WERI-Rb-1 (cell line): ENCODE data around the gene CLN6.
"Not testable (repeated sequence)": the region's sequence is repeated elsewhere in the genome, so short reads cannot be mapped to it uniquely, and the experiment has no call there.

Experiments used
- DNase-seq: peaks from one replicate; pipeline ENCODE4 v3.0.0-alpha.2; 2020
- H3K27ac ChIP-seq: fragments of 250-450 bp; sonication (Bioruptor Pico); 2 replicates; pipeline ENCODE4 v1.5.1; 2020; ENCODE audit warnings: mild to moderate bottlenecking, moderate library complexity
- H3K27me3 ChIP-seq: fragments of 250-450 bp; sonication (Bioruptor Pico); 2 replicates; pipeline ENCODE4 v1.5.1; 2021; ENCODE audit warnings: mild to moderate bottlenecking, low read depth, moderate library complexity; ENCODE audit not compliant: insufficient read depth, severe bottlenecking
- H3K36me3 ChIP-seq: fragments of 250-450 bp; sonication (Bioruptor Pico); 2 replicates; pipeline ENCODE4 v1.5.1; 2020; ENCODE audit warnings: mild to moderate bottlenecking, moderate library complexity
- H3K4me3 ChIP-seq: 2 replicates; pipeline ENCODE4 v1.5.1; 2011; ENCODE audit warnings: low read depth, mild to moderate bottlenecking, control low read depth, low read length
- H3K9me3 ChIP-seq: fragments of 250-450 bp; sonication (Bioruptor Pico); 2 replicates; pipeline ENCODE4 v1.5.1; 2021; ENCODE audit warnings: mild to moderate bottlenecking, moderate library complexity; ENCODE audit not compliant: severe bottlenecking
- TF ChIP-seq, protein P1 (sequence below): IDR thresholded peaks from 2 replicates; pipeline ENCODE4 v1.5.1; 2011; ENCODE audit warnings: low read depth, mild to moderate bottlenecking, control low read depth, inconsistent platforms, low read length

CLN6 gene

DNA sequence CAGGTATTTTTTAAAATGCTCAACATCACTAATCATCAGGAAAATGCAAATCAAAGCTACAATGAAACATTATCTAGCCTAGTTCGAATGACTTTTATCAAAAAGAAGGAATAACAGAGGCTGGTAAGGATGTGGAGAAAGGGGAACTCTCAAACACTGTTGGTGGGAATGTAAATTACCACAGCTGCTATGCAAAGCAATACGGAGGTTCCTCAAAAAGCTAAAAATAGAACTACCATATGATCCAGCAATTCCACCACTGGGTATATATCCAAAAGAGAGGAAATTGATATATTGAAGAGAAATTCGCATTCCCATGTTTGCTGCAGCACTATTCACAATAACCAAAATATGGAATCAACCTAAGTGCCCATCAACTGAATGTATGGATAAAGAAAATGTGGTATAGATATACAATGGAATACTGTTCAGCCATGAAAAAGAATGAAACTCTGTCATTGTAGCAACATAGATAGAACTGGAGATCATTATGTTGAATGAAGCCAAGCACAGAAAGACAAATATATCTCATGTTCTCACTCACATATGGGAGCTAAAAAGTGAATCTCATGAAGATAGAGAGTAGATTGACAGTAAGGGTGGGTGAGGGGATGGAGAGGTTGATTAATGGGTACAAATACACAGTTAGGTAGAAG lies 19.7 kb upstream of the CLN6 start:
- Histone ChIP-seq H3K36me3 (no peaks in the 10 kb centered on the region), H3K9me3 (peaks cover 7% of the 10 kb centered on the region), H3K27ac (no peak overlapping the region), H3K4me3 (no peak overlapping the region), H3K27me3 (no peaks in the 10 kb centered on the region)
- TF ChIP-seq, protein P1, sequence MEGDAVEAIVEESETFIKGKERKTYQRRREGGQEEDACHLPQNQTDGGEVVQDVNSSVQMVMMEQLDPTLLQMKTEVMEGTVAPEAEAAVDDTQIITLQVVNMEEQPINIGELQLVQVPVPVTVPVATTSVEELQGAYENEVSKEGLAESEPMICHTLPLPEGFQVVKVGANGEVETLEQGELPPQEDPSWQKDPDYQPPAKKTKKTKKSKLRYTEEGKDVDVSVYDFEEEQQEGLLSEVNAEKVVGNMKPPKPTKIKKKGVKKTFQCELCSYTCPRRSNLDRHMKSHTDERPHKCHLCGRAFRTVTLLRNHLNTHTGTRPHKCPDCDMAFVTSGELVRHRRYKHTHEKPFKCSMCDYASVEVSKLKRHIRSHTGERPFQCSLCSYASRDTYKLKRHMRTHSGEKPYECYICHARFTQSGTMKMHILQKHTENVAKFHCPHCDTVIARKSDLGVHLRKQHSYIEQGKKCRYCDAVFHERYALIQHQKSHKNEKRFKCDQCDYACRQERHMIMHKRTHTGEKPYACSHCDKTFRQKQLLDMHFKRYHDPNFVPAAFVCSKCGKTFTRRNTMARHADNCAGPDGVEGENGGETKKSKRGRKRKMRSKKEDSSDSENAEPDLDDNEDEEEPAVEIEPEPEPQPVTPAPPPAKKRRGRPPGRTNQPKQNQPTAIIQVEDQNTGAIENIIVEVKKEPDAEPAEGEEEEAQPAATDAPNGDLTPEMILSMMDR = no peak
- no peak for DNase-seq

- Histone ChIP-seq H3K27me3 (no peaks in the 10 kb centered on the region), H3K4me3 (no peak overlapping the region), H3K36me3 (no peaks in the 10 kb centered on the region), H3K9me3 (peaks cover 6% of the 10 kb centered on the region), H3K27ac (no peak overlapping the region)
- TF ChIP-seq, protein P1 = no peak
- DNase-seq = no peak
These were observed 14.7 kb upstream of the CLN6 start for GRCh38 chr15:68244235-68244634.

DNA sequence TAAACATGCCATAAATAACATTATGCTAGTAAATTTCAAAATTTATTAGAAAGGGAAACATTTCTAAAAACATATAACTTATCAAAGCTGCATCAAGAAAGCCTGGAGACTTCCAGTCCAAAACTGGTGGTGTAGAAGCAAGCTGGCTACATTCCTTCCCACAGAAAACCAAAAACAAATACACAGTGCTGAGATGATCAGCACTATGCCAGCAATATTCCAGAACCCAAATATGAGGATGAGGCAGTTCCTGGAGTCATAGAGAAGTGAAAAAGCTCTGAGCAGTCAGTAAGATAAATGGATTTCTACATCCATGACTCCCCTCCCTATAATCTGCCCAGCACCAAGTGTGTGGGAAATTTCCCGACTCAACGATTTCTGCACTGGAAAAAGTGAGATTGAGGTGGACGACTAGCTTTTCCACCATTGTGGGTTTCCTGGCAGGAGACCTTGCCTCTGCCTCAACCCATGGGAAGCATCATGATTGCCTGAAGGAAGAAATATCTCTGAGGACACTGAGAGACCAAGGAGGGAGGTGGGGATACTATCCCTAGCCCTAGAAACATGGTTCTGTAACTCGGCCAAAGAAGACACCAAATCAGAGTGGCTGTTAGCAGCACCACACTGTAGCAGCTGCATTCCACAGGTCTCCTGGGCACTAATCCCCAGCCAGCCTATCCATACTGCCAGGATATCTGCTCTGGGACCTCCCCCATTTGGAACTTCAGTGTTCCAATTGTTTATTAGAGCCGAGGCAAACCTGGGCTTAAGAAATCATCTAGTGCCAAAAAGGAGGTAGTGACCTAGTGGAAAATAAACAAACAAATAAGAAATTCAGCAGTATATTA lies 11.8 kb upstream of the CLN6 start:
- peaks cover 6% of the 10 kb centered on the region for H3K9me3 ChIP-seq
- no peaks in the 10 kb centered on the region for H3K36me3 ChIP-seq
- TF ChIP-seq, protein P1 = no peak
- no peak overlapping the region for H3K4me3 ChIP-seq
- no peak for DNase-seq
- no peaks in the 10 kb centered on the region for H3K27me3 ChIP-seq
- no peak overlapping the region for H3K27ac ChIP-seq

GRCh38 chr15:68239025-68239424 lies 9.5 kb upstream of the CLN6 start:
- Histone ChIP-seq H3K27ac (no peak overlapping the region), H3K36me3 (no peaks in the 10 kb centered on the region), H3K27me3 (no peaks in the 10 kb centered on the region)

GRCh38 chr15:68235022-68235421 lies 5.5 kb upstream of the CLN6 start:
- no peaks in the 10 kb centered on the region for H3K27me3 ChIP-seq
- TF ChIP-seq, protein P1 = no peak
- no peak for DNase-seq
- no peak overlapping the region for H3K27ac ChIP-seq
- H3K9me3 ChIP-seq = no peaks in the 10 kb centered on the region
- no peaks in the 10 kb centered on the region for H3K36me3 ChIP-seq
- no peak overlapping the region for H3K4me3 ChIP-seq

More at GRCh38 chr15:68239025-68239424, 9.5 kb upstream of the CLN6 start:
- DNase-seq = no peak
- TF ChIP-seq, protein P1 = no peak
- Histone ChIP-seq H3K4me3 (no peak overlapping the region), H3K9me3 (peaks cover 6% of the 10 kb centered on the region)

GRCh38 chr15:68234520-68234919 lies 5.0 kb upstream of the CLN6 start:
- not testable (repeated sequence) for H3K27ac ChIP-seq, H3K4me3 ChIP-seq, H3K27me3 ChIP-seq, H3K9me3 ChIP-seq, H3K36me3 ChIP-seq, DNase-seq
